HG03045 (cell line): Measurements from ENCODE around the gene NOS3.

Experiments used
- ATAC-seq: cut with Tn5 transposase; IDR thresholded peaks from one replicate; pipeline ENCODE4 v1.9.1; 2021; ENCODE audit warnings: mild to moderate bottlenecking, moderate library complexity; ENCODE audit not compliant: unreplicated experiment

The NOS3 gene

DNA sequence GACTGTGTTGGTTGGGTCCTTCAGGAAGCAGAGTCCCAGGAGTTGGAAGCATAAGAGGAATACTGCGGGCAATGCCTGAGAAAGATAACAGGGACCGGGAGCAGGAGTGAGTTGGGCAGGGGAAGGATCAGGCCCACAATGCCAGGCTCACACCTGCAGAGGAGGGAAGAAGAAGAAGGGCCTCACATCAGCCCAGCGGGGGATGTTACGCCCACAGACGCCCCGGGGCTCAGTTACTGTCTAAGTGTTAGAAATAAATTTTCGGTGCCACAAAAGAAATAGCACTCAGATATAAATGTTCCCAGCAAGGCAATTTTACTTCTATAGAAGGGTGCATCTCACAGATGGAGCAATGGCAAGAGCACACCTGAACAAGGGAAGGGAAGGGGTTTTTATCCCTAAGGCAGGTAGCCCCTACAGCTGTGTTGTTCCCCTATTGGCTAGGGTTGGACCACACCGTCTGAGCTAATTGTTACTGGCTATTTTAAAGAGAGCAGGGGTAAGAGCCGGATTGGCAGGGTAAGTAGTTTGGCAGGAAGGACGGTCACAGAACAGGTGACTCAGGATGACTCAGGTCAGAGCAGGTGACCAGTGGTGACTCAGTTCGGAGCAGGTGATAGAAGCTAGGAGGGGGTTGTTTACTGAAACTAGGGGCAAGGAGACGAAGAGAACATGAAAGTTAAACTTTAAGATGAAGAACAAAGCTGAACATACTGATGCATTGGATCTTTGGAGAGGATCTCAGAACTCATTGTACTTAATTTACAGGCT lies at the start of gene NOS3:
TSS of gene NOS3 (plus strand) at position 602 of the 771 bp plus-strand sequence. CDS start 2,787 bp downstream, outside the sequence.
- no peak for ATAC-seq

DNA sequence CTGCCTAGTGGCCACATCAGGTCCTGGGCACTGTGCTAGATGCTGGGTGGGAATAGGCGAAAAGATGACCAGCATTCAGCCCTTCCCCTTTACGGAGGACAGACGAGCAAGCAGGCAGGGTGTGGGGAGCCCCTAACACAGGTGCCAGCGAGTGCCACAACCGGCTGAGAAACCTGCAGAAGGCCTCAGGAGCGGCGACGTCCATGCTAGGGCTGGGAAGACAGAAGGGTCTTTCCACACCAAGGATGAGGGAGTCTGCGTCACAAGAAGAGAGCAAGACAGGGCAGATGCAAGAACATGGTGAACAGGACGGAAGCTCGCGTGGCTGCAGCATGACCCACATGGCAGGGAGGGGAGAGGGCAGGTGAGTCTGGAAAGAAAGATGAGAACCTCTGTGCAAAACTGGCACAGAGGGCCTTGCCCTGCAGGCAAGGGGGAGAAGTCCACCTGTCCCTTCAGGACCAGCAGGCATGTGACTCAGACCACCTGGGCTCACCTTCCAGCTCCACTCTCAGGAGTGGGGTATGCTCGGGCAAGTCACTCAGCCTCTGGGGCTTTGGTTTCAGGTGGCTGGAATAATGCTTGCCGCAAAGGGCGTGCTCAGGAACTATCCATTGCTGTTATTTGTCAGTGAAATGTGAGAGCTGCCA lies 49.3 kb upstream of the NOS3 start:
- ATAC-seq, result no peak

DNA sequence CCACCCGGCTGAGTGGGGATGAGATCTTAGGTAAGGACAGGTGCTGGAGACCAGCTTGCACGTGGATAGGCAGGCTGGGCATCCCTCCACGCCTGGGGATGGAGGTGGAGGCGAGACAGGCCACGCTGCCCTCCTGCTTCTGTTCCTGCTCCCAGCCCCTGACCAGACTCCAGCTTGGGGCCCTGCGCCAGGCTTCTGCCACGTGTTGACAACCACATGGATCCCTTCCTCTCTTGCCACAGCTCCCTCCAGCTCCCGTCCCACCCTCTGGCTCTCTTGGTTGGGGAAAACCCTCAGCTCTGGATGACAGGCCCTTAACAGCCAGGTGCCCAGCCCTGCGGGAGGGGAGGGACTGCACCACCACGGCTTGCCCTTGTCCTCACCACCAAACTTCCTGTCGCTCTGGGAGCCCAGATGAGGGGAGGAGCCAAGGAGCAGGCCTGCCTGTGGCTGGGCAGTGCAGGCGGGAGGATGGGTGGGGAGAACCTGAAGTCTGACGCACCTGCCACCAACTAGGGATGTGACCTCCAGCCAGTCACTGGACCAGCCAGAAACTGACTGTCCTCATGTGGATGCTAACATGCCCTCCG lies 48.7 kb upstream of the NOS3 start:
- no peak for ATAC-seq

DNA sequence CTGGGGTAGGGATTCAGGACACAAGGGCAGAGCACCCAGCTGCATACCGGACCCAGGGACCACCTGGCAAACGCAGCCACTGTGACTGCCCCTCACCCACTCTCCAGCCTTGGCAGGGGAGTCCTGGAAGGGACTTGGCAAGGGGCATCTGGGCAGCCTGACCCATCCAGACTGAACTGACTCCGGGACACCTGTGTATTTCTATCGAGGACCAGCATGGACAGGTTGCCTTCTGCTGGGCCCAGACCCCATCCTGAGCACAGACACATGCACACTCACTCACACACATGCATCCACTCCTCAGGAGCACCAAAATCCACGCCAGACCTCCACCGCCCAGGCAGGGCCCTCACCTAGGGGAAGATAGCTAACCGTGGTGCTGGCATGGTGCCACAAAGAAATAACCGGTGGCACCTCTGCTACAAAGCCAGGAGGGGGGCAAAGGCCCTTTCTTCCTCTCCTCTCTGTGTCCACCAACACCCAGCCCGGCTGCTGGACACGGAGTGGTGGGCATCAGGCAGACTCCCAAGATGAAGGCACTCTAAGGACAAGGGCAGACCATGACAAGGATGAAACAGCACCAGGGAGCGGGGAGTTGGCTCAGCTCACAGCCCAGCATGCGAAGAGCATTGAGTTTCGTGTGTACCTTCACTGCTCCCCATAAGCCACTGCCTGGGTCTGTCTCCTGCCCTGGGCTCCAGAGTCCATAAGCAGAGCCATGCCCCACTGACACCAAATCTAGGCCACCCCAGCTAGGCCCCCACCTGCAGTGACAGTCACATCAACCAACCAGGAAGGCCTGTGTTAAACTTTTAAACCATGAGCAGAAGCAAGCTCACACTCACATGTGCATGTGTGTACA lies 48.0 kb upstream of the NOS3 start:
- ATAC-seq, result no peak

DNA sequence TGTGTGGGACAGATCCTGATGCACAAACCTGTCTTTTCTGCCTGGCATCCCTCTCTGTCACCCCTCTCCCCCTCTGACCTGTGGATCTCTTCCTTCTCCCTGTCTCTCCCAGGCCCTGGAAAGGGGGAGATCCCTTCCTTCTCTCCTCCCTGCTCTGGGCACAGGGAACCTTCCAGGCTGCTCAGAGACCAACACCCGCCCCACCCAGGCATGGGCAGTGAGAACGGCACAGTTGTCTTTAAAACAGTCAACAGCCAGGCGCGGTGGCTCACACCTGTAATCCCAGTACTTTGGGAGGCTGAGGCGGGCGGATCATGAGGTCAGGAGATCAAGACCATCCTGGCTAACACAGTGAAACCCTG lies 47.4 kb upstream of the NOS3 start:
- ATAC-seq, result no peak

DNA sequence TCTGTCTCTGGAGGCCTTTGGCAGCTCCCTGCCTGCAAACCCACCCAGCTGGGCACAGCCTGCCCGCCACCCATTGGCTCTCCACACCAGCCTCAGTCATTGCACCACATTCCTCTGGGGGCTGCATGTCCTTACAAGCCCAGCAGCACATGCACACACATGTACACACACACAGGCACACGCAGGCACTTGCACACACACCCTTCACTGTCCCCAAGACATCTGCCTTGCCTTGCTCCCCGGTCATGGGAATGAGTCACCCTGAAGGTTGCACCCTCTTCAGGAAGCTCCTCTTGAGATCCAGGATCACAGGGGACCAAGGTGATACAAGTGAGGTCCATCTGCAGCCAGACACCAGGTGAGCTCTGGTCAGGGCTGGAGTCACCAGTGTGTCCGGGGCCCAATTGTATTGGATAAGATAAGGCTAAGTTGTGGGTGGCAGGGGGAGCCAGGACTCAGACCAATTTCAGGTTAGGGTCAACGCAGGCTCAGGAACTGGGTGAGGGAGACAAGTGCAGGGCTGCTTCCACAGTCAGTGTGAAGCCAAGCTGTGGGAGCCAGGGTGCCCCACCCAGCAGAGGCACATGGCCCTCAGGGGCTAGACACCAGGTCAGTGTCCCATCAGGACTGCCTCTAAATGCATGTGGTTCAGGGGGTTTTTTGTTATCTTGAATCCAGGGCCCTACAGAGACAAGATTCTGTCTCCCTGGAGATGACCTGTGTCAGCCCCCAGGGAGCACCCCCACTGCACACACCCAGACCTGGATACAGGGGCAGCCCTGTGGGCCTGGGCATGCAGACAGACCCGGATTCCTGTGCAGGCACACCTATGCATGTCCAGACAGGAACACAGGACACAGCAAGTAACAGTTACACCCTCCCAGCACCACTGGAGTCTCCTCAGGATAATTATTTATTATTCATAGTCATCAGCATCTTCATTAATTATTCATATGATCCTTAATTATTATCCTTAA lies 46.5 kb upstream of the NOS3 start:
- ATAC-seq, result no peak

DNA sequence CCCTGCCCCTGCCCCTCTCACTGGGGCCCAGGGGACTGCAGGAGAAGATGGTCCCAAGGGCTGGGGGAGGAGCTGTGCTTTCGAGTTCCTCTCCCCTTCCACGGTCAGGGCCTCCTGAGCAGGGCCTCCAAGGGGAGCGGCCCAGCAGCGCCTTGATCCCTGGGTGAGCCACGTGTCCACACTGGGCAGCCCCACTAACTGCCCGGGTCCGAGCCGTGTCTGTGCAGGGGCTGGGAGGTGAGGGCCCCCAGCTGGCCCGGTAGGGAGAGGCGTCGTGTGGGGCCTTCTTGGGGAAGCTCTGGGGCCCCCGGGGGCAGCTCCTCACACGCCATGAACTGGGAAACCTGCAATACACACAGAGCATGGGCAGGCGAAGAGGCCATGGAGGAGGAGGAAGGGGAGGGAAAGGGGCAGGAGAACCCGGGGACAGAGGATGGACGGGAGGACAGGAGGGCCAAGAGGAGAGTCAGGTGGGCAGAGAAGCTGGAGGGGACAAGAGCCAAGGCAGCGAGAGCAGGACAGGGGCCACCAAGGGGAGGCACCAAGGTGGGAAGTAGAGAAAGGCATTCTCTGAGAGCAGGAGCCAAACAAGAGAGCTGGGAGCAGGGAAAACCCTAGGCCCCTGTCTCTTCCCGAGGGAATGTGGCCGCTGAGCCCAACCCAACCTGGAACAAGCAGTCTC lies 45.5 kb upstream of the NOS3 start:
- ATAC-seq, result no peak

DNA sequence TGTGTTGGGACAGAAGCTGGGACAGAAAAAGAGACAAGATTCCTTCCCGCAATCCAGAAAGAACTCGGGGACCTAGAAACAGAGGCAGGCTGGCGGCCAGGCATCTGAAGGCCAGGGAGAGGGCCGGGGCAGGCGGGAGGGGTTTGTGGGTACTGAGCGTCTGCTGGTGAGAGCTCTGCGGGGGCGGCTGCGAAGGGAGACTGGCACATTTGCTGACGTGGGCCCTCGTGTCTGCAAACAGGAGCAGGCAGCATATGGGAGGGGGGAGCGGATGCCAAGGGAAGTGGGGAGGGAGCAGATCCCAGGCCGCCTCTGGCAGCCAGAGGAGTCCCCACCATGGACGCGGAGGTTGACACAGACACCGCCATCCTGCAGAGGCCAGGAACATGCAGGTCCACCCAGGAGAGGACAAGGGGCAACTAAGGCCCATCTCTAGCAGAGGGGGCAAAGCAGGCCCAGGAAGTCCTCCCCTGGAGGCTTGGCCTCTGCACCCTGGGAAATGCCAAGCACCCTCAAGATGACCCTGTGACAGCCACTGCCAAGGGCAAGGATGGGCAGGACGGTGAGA lies 44.9 kb upstream of the NOS3 start:
- no peak for ATAC-seq

DNA sequence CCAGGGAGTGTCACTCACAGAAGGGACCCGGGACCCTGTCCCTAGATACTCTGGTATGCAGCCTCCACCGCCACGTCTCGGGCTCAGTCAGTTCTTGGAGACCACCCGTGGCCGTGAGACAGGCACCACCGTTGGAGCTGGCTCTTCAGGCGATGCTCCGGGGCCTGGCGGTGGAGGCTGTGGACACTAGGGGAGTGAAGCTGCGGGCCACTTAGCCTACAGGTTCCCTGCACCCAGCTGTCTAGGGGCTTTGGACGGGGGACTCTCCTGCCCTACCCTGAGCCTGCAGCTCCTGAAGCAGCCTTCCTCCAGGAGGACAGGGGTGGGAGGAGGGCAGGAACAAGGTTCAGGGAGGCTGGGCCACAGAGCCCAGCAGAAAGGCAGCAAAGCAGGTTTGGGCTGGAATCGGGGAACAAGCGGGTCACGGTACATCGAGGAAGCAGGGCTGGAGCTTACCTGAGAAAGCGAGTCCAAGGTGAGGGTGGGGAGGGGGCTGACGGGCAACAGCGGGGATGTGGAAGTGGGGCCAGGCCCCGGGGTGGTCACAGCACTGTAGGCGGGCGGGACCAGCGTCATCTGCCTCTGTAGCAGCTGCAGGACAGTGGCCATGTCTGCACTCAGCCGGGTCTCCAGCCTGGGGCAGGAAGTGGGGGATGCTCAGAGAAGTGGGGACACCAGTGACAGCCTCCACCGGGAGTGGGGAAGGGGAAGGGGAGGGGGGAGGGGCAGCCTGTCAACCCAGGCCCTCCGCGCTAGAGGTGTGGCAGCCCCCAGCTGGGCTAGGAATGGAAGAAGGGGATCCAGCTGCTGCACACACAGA lies 44.2 kb upstream of the NOS3 start:
- no peak for ATAC-seq

DNA sequence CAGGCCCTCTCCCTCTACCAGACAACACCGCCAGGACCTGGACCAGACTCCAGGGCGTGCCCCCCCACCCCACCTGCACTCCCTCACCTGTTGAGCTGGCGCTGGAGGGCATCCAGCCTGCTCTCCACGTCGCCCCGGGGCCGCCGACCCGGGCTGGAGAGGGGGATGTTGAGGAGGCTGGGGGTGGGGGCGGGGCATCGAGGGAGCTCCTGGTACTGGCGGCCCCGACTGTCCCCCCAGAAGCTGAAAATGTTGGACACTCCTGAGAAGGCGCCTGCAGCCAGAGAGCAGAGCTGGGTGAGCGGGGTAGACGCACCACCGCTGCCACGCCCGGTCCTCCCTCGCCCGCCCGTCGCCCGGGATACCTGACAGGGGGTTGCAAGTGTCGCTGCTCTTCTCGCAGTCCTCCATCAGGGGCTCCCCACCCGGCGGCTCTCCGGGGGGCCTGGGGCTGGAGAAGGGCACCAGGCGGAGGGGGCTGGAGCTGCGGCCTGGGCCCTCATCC lies 43.5 kb upstream of the NOS3 start:
- no peak for ATAC-seq

DNA sequence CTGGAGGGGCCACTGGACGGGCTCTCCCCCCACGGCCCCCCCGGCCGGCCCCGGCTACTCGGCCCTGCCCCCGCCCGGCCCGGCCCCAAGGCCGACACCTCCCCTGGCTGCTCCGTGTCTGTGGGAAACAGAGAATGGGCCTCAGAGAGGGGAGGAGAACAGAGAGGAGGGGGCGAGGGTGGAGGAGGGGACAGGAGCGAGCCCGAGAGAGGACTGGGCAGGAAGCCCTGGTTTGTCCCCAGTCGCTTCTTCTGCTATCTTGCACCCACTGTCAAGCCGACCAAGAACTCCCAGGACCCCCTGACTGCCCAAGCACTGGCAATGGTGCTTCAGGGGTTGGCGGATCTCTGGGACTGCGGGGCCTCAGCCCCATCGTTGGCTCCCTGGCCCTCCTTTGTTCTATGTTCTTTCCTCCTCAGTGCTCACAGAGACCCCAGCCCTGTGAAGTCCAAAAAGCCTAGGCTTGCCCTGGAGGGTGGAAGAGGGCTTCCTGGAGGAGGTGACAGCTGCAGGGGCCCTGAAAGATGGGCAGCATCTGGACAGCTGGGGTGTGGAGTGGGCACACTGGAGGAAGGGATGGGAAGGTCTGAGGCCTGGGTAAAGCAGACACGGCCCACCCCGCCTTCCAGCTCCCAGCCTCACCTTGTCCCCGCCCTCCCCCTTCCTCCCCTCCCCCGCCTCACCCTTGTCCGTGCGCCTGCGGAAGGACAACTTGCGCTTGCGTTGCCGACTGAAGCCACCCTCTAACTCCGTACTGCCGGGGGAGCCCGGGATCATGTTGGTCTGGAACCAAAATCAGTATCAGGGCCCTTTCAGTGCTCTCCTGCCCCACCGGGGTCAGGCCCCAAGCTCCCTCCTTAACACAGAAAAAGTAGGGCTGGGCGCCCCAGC lies 42.8 kb upstream of the NOS3 start:
- no peak for ATAC-seq

DNA sequence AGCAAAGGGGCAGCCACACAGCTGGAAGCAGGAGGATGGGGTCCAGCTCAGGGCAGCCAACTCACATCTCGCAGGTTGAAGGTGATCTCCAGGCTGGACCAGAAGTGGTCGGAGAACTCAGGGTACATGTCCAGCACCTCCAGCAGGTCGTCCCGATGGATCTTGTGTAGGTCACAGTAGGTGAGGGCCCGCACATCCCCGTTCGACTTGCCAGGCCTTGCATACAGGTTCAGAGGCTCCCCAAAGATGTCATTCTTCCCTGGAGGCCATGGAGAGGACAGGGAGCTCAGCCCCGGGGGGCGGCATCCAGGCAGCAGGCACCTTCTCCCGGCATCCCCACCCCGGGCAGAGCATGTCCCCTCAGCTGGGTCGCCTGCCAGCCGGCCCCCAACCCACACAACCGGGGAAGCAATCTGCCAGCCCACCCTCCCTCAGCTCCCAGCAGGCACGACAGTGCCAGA lies 42.0 kb upstream of the NOS3 start:
- no peak for ATAC-seq

DNA sequence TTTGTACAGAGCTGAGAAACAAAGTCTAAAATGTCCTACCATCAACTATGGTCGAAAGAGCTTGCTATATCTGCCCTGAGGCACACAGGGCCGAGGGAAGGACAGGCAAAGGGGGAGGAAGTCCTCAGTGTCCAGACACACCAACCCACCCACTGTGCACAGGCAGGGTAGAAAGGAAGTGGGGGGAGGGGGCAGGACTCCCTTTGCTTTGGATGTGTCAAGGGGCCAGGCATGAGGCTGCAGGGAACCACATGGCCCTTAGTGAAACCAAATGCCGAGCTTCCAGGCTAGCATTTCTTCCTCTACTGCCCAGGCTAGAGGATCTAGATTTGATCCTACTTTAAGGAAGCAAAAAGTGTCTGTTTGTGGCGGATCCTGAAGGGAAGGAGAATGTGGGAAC lies 41.3 kb upstream of the NOS3 start:
- ATAC-seq, result no peak

DNA sequence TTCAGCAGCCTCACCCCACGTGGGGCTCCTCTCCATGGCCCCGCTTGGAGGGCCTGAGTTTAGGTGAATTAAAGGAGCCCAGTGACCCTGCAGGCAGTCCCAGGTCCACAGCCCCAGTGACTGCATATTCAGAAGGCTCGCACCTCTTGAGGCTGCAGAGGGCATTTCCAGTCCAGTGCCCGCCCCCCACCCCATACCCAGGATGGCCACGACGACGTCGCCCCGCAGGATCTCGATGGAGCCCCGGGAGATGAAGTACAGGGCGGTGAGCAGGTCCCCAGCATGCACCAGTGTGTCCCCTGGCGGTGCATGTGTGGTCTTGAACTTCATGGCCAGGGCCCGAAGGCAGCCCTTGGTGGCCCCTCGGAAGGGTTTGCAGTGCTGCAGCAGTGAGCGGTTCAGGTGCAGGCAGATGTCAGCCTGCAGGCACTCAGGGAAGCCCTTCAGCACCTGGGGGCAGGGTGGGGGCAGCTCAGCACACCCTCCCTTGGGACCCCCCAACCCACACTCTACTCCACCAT lies 40.8 kb upstream of the NOS3 start:
- ATAC-seq, result no peak

DNA sequence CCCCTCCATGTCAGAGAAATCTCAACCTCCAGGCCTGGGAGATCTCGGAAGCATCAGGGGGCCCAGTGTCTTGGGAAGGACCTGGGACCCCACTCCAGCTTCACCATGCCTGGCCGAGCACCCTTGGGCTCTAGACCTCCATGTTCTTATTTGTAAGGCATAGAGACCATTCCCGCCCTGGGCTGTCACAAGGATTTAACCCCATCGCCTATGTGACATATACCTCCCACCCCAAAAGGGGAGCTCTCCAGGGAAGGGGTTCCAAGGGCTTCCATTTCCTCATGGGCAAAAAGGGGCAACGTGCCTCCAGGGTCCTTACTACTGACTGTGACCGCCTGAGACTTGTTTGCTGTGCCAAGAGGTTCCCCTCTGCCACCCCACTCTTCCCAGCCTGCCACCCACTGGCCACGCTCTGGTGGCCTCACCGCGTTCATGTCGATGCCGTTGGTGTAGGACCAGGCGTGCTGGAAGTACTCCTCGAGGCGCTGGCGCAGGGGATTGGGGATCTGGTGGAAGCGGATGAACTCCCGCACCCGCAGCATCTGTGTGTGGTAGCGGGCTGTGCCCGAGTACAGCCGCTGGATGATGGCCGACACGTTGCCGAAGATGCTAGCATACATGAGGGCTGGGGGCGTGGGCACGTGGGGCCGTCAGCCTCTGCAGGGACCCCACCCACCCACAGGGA lies 40.2 kb upstream of the NOS3 start:
- no peak for ATAC-seq

DNA sequence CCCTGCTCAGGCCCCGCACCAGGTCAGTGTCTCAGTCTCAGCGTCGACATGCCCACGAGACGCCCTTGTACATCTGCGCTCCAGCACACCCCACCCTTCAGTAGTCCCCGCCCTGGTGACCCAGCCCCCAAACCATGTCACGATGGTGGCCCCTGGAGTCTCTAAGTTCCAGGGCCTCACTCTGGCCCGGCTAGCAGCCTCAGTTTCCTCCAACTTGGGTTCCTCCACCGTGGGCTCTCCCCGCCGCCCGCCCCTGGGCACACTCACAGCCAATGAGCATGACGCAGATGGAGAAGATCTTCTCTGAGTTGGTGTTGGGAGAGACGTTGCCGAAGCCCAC lies 39.7 kb upstream of the NOS3 start:
- ATAC-seq, result no peak
